Immature natural killer cell (primary cell): ENCODE data around the gene ORAI3. TPM values are rescaled to one million over a fixed set of nuclear protein-coding genes. Genes with fewer than 3 reads are reported as not detected.
"Not testable (repeated sequence)": the region's sequence is repeated elsewhere in the genome, so short reads cannot be mapped to it uniquely, and the experiment has no call there.

Experiments
- DNase-seq, 3 donors: peaks; one replicate each; pipeline ENCODE4 v3.0.0; 2022; ENCODE audit warnings: mixed read lengths in 1 of 3
- H3K27ac Mint-ChIP-seq, 6 donors: one replicate each; pipeline ENCODE4 v1.8.0; 2020; ENCODE audit warnings: mixed read lengths in 6 of 6, mild to moderate bottlenecking in 5 of 6, inconsistent platforms in 4 of 6, moderate library complexity in 3 of 6
- H3K27me3 Mint-ChIP-seq, 3 donors: one replicate each; pipeline ENCODE4 v1.8.0; 2020 to 2021; ENCODE audit warnings: low read depth in 3 of 3, mild to moderate bottlenecking in 3 of 3, mixed read lengths in 3 of 3, moderate library complexity in 3 of 3, inconsistent platforms in 1 of 3
- H3K36me3 Mint-ChIP-seq, 3 donors: one replicate each; pipeline ENCODE4 v1.8.0; 2020; ENCODE audit warnings: mixed read lengths in 3 of 3, inconsistent platforms in 2 of 3, mild to moderate bottlenecking in 2 of 3
- H3K4me1 Mint-ChIP-seq, 2 donors: one replicate each; pipeline ENCODE4 v1.8.0; 2020; ENCODE audit warnings: inconsistent platforms in 2 of 2, mild to moderate bottlenecking in 2 of 2, mixed read lengths in 2 of 2, moderate library complexity in 1 of 2
- H3K4me3 Mint-ChIP-seq, 5 donors: one replicate each; pipeline ENCODE4 v1.8.0; 2020; ENCODE audit warnings: mild to moderate bottlenecking in 5 of 5, mixed read lengths in 5 of 5, inconsistent platforms in 3 of 5, moderate library complexity in 3 of 5
- H3K9me3 Mint-ChIP-seq, 6 donors: one replicate each; pipeline ENCODE4 v1.8.0; 2020; ENCODE audit warnings: mild to moderate bottlenecking in 6 of 6, mixed read lengths in 6 of 6, inconsistent platforms in 4 of 6, moderate library complexity in 3 of 6
- polyA plus RNA-seq, 3 donors: library from polyadenylated mRNA; unstranded; fragments of 300-500 nt; fragmentation: Illumina TruSeq; gene quantifications; one replicate each; pipeline ENCODE4 v1.2.3, GENCODE V29; 2021

The ORAI3 gene
- polyA plus RNA-seq, 3 donors from 2014 or later = 31.4 to 50.0 (median 40.3) TPM

DNA sequence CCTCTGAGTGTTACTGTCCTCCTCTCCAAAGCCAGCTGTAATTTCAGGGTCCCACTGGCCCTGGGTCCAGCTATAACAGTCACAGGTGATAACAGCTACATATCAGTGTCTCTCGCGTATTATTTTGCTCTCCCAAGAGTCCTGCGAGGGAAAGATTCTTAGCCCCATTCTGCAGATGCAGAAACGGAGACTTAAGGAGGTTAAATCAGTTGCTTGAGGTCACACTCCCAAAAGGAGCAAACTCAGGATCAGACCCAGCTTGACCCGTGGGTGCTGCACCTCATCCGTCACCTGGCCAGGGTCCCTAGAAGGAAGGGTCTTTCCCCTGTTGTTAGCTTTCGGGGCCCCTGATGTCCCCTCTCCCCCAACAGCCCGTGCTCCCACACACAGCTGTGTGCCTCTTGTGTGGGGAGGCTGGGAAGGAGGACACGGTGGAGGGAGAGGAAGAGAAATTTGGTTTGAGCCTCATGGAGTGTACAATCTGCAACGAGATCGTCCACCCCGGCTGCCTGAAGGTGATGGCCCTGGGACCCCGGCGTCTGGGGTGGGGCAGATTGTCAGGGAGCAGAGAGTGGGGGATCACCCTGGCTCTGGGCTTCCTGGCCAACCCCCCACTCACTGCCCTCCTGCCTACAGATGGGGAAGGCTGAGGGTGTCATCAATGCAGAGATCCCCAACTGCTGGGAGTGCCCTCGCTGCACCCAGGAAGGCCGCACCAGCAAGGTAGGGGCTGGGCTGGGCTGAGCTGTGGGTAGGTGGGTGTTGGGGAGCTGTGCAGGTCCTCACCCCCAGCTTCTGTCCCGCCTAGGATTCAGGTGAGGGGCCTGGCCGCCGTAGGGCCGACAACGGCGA lies 21.7 kb upstream of the ORAI3 start:
- peaks cover 0 to 3% (median 0%) of the 10 kb centered on the region in 3 donors for H3K27me3 Mint-ChIP-seq
- H3K27ac Mint-ChIP-seq = no peak overlapping the region
- peak overlapping the region in 1 of 5 donors; percentile 47 for H3K4me3 Mint-ChIP-seq
- no peak for DNase-seq
- H3K36me3 Mint-ChIP-seq = peaks cover 0 to 5% (median 2%) of the 10 kb centered on the region in 3 donors
- H3K4me1 Mint-ChIP-seq = peaks cover 11 to 15% of the 10 kb centered on the region in 2 donors
- no peaks in the 10 kb centered on the region for H3K9me3 Mint-ChIP-seq

- H3K4me1 Mint-ChIP-seq = peaks cover 9 to 11% of the 10 kb centered on the region in 2 donors
- H3K27ac Mint-ChIP-seq = no peak overlapping the region
- peaks cover 0 to 2% (median 0%) of the 10 kb centered on the region in 3 donors for H3K27me3 Mint-ChIP-seq
- no peaks in the 10 kb centered on the region for H3K9me3 Mint-ChIP-seq
- peaks cover 0 to 5% (median 5%) of the 10 kb centered on the region in 3 donors for H3K36me3 Mint-ChIP-seq
- no peak for DNase-seq
- H3K4me3 Mint-ChIP-seq = no peak overlapping the region
Measured at GRCh38 chr16:30927789-30928378, 21.0 kb upstream of the ORAI3 start.

DNA sequence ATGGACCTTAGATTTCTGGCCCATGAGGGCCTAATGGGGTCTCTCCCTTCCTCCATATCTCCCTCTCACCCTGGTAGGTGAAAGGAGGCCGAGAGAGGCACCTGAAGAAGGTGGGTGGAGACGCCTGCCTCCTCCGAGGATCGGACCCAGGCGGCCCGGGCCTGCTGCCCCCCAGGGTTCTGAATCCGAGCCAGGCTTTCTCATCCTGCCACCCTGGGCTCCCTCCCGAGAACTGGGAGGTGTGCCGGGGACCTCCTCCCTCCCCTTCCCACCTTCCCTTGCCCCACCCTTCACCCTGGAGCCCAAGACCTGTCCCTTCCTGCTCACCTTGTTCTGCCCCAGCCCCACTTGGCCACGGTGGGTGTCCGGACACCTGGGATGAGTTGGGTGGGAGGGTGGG lies 20.5 kb upstream of the ORAI3 start:
- Mint-ChIP-seq H3K27ac (no peak overlapping the region), H3K4me1 (peaks cover 7 to 11% of the 10 kb centered on the region in 2 donors), H3K4me3 (no peak overlapping the region)

DNA sequence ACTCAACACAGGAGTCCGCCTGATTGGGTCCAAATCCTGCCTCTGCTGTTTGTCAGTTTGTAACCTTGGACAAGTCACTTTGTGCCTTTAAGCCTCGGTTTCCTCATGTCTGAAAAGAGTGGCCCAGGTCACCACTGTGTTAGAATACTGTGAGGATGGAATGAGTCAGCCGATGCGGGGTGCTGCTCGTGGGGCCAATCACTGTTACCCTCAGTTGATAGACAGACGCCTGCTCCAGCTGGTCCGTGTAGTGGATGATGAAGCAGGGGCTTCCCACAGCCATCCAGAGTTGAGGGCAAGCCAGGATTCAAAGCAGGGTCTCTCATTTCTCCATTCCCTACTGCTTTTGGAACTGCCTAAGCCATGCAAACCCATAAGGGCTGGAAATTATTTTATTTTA lies 19.7 kb upstream of the ORAI3 start:
- no peak overlapping the region for H3K27ac Mint-ChIP-seq
- H3K4me3 Mint-ChIP-seq = no peak overlapping the region

More for the DNA sequence above, 20.5 kb upstream of the ORAI3 start:
- no peak for DNase-seq
- no peaks in the 10 kb centered on the region for H3K9me3 Mint-ChIP-seq
- no peaks in the 10 kb centered on the region for H3K27me3 Mint-ChIP-seq
- H3K36me3 Mint-ChIP-seq = peaks cover 0 to 5% (median 5%) of the 10 kb centered on the region in 3 donors

GRCh38 chr16:30930160-30930571 lies 18.7 kb upstream of the ORAI3 start:
- H3K4me1 Mint-ChIP-seq = peaks cover 4 to 5% of the 10 kb centered on the region in 2 donors
- H3K36me3 Mint-ChIP-seq = peaks cover 5 to 6% (median 5%) of the 10 kb centered on the region in 3 donors
- no peak overlapping the region for H3K27ac Mint-ChIP-seq
- no peak for DNase-seq
- no peaks in the 10 kb centered on the region for H3K9me3 Mint-ChIP-seq
- H3K27me3 Mint-ChIP-seq = no peaks in the 10 kb centered on the region
- H3K4me3 Mint-ChIP-seq = no peak overlapping the region

More for the DNA sequence above, 19.7 kb upstream of the ORAI3 start:
- Mint-ChIP-seq H3K4me1 (peaks cover 7 to 11% of the 10 kb centered on the region in 2 donors), H3K27me3 (no peaks in the 10 kb centered on the region), H3K9me3 (no peaks in the 10 kb centered on the region), H3K36me3 (peaks cover 0 to 5% (median 5%) of the 10 kb centered on the region in 3 donors)
- no peak for DNase-seq

- H3K4me1 Mint-ChIP-seq = peaks cover under 1% of the 10 kb centered on the region in 2 donors
- DNase-seq = no peak
- no peaks in the 10 kb centered on the region for H3K9me3 Mint-ChIP-seq
- no peak overlapping the region for H3K4me3 Mint-ChIP-seq
- H3K36me3 Mint-ChIP-seq = peaks cover 5 to 11% (median 5%) of the 10 kb centered on the region in 3 donors
- no peak overlapping the region for H3K27ac Mint-ChIP-seq
- no peaks in the 10 kb centered on the region for H3K27me3 Mint-ChIP-seq
Measured at GRCh38 chr16:30931068-30931650, 17.7 kb upstream of the ORAI3 start.

GRCh38 chr16:30934827-30935557 lies 13.9 kb upstream of the ORAI3 start:
- no peak for DNase-seq
- Mint-ChIP-seq H3K27ac (peak overlapping the region in 2 of 6 donors; percentile 50 to 65), H3K36me3 (peaks cover 5 to 11% (median 5%) of the 10 kb centered on the region in 3 donors), H3K4me3 (no peak overlapping the region), H3K9me3 (no peaks in the 10 kb centered on the region), H3K27me3 (no peaks in the 10 kb centered on the region), H3K4me1 (peaks cover 0 to 4% of the 10 kb centered on the region in 2 donors)

DNA sequence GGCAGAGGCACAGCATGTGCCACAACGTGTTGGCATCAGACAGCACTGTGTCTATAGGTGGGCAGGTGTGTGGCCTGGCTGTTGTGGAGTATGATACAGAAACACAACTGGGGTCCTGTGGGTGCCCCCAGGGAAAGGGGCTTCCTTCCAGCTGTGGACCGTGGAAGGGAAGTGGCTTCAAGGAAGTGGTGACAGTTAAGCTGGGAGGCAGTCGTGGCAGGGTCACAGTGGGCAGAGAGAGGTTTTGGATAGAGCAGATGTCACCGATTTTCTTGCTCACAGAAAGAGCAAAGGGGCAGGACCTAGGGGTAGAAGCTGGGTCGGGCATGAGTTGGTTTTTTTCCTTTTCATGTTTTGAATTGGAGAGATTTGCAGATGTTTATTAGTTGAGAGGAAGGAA lies 11.2 kb upstream of the ORAI3 start:
- Mint-ChIP-seq H3K4me1 (peaks cover 17 to 19% of the 10 kb centered on the region in 2 donors), H3K27ac (peak overlapping the region in 1 of 6 donors; percentile 27), H3K4me3 (no peak overlapping the region), H3K36me3 (peaks cover 0 to 11% (median 0%) of the 10 kb centered on the region in 3 donors), H3K27me3 (peaks cover 0 to 2% (median 0%) of the 10 kb centered on the region in 3 donors), H3K9me3 (no peaks in the 10 kb centered on the region)
- DNase-seq = no peak

DNA sequence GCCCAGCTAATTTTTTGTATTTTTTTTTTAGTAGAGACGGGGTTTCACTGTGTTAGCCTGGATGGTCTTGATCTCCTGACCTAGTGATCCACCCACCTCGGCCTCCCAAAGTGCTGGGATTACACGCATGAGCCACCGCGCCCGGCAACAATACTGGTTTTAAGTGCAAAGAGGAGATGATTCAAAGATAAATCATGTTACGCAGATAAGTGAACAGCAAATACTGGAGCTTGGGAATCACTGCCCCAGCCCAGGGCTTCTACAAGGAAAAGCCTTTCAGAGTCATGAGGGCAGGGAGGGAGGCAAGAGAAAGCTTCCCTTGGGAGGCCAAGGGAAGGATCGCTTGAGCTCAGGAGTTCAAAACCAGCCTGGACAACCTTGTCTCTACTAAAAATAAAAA lies 9.3 kb upstream of the ORAI3 start:
- not testable (repeated sequence) for H3K27ac Mint-ChIP-seq, H3K4me3 Mint-ChIP-seq, H3K9me3 Mint-ChIP-seq, DNase-seq, H3K27me3 Mint-ChIP-seq
- Mint-ChIP-seq H3K4me1 (peaks cover 21 to 28% of the 10 kb centered on the region in 2 donors), H3K36me3 (peaks cover 0 to 11% (median 4%) of the 10 kb centered on the region in 3 donors)

- DNase-seq = peak; percentile 75 to 79 (median 78)
- Mint-ChIP-seq H3K27ac (peak overlapping the region in 5 of 6 donors; percentile 77 to 83 (median 80)), H3K9me3 (no peaks in the 10 kb centered on the region), H3K4me3 (peak overlapping the region; percentile 74 to 83 (median 81)), H3K36me3 (peaks cover 0 to 5% (median 0%) of the 10 kb centered on the region in 3 donors), H3K4me1 (peaks cover 25 to 29% of the 10 kb centered on the region in 2 donors), H3K27me3 (peaks cover 0 to 2% (median 0%) of the 10 kb centered on the region in 3 donors)
Measured at GRCh38 chr16:30941600-30942425, 7.1 kb upstream of the ORAI3 start.

DNA sequence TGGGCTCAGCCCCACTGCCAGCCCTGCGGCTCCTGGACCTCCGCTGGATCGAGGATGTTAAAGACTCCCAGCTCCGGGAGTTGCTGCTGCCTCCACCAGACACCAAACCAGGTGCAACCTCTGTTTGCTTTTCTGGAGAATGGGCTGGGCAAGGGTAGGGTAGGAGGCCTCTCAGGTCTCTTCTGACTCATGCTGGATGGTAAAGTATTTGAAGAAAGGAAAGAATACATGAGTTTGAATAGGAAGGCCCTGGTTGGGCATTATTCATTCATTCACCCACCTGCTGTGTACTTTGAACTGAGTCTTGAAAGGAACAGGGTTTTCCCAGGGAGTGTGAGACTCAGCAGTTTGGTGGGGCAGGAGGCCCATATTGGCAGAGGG lies 6.5 kb upstream of the ORAI3 start:
- Mint-ChIP-seq H3K4me3 (peak overlapping the region; percentile 74 to 83 (median 81)), H3K9me3 (no peaks in the 10 kb centered on the region), H3K27me3 (peaks cover 0 to 2% (median 0%) of the 10 kb centered on the region in 3 donors), H3K36me3 (peaks cover 0 to 5% (median 0%) of the 10 kb centered on the region in 3 donors), H3K27ac (peak overlapping the region in 5 of 6 donors; percentile 48 to 80 (median 68)), H3K4me1 (peaks cover 25 to 29% of the 10 kb centered on the region in 2 donors)
- DNase-seq = no peak

DNA sequence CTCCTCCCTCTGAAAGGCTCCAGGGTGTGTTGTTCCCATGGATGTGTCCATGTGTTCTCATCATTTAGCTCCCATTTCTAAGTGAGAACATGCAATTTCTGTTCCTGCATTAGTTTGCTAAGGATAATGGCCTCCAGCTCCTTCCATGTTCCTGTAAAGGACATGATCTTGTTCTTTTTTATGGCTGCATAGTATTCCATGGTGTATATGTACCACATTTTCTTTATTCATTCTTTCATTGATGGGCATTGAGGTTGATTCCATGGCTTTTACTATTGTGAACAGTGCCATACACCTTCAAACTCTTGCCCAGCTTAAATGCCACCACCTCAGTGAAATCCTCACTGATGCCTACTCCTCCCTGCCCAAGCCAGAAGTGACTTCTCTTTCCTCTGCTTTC lies 4.5 kb upstream of the ORAI3 start:
- Mint-ChIP-seq H3K4me1 (peaks cover 23 to 33% of the 10 kb centered on the region in 2 donors), H3K27ac (peak overlapping the region in 3 of 6 donors; percentile 41 to 70 (median 46)), H3K36me3 (peaks cover 0 to 5% (median 0%) of the 10 kb centered on the region in 3 donors), H3K4me3 (no peak overlapping the region), H3K27me3 (peaks cover 0 to 2% (median 0%) of the 10 kb centered on the region in 3 donors), H3K9me3 (no peaks in the 10 kb centered on the region)
- no peak for DNase-seq
